Stimulated activated naive CD8-positive, alpha-beta T cell treated with anti-CD3 and anti-CD28 coated beads, Interleukin-15, Interleukin-2, amounts not matched to agents 100 U/mL and 50 U/mL, for 24 hours (primary cell): Measurements from ENCODE around the gene ACACB.
A peak's percentile ranks its signal among the peaks of the same experiment; 100 is the strongest.

Experiments used
- ATAC-seq: fragments of 150-1000 bp; cut with Tn5 transposase; one replicate; pipeline ENCODE4 v1.10.0; 2021
- DNase-seq: peaks from one replicate; pipeline ENCODE4 v3.0.0; 2021

Gene ACACB

GRCh38 chr12:109302358-109302757, 186.0 kb downstream of the ACACB start:
- no peak for ATAC-seq
- DNase-seq = no peak

- no peak for ATAC-seq
- no peak for DNase-seq
Observed at GRCh38 chr12:109302770-109303169, 186.4 kb downstream of the ACACB start.

GRCh38 chr12:109304485-109304884, 188.1 kb downstream of the ACACB start:
- no peak for DNase-seq
- no peak for ATAC-seq

- DNase-seq = no peak
- ATAC-seq = no peak
Observed at GRCh38 chr12:109305547-109305946, 189.2 kb downstream of the ACACB start.

GRCh38 chr12:109307051-109307450, 190.7 kb downstream of the ACACB start:
- ATAC-seq = no peak

GRCh38 chr12:109308534-109309380, 192.4 kb downstream of the ACACB start, which contains the start of gene FOXN4:
Gene FOXN4 (minus strand): TSS chr12:109309284. CDS start chr12:109308321, 963 bp downstream.
- ATAC-seq (no peak), DNase-seq (no peak)

More at GRCh38 chr12:109307051-109307450, 190.7 kb downstream of the ACACB start:
- no peak for DNase-seq

- ATAC-seq (peak; percentile 19), DNase-seq (peak; percentile 9)
Observed at GRCh38 chr12:109309381-109310246, 193.2 kb downstream of the ACACB start.

- DNase-seq (peak; percentile 26), ATAC-seq (peak; percentile 22)
Observed at GRCh38 chr12:109310247-109311125, 194.1 kb downstream of the ACACB start.
